K562 (cell line): ENCODE data around the gene KARS1.

Experiments
- BHLHE40 ChIP-seq: IDR thresholded peaks from 2 replicates; pipeline ENCODE4 v1.6.1; 2011; ENCODE audit warnings: low read length, improper control_type of control experiment
- EZH2 ChIP-seq: IDR thresholded peaks from 2 replicates; pipeline ENCODE4 v1.6.1; 2012; ENCODE audit warnings: low read depth, mild to moderate bottlenecking, inconsistent platforms, low read length, borderline replicate concordance
- NFATC3 ChIP-seq: fragments of 450-650 bp; IDR thresholded peaks from 2 replicates; pipeline ENCODE4 v1.6.1; 2017; ENCODE audit warnings: mild to moderate bottlenecking
- POLR2A ChIP-seq: fragments of 450-650 bp; conservative IDR thresholded peaks from 2 replicates; pipeline ENCODE4 v1.6.1; 2016
- TF ChIP-seq, protein P1 (sequence below), 3 experiments: IDR thresholded peaks in 2 of 3; conservative IDR thresholded peaks in 1 of 3; 2 replicates each; pipeline ENCODE4 v1.5.1; 2011 to 2012; ENCODE audit warnings: low read length in 3 of 3, mild to moderate bottlenecking in 3 of 3, control low read depth in 2 of 3, improper control_type of control experiment in 1 of 3, inconsistent platforms in 1 of 3, low read depth in 1 of 3, mixed read lengths in 1 of 3, moderate library complexity in 1 of 3; ENCODE audit not compliant: insufficient read depth in 2 of 3

DNA sequence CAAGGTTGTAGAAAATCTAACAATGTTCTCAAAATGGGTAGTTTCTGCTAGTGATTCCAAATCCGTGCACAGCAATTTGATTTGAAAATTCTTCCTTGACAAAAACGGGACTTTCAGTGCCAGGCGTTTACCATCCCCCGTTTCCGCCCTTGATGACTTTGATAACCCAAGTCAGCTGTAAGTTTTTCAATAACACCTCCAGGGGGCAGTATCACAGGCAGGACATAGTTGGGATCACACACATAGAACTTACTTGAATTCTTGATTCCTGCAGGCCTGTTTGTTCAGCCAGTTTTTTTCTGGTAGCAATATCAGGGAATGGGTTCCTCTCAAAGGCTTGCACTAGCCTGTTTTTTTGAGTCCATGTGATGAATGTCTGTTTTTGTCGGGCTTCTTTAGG lies 48.2 kb upstream of the KARS1 start:
- TF ChIP-seq POLR2A: no peak
- TF ChIP-seq EZH2: no peak
- TF ChIP-seq, protein P1, sequence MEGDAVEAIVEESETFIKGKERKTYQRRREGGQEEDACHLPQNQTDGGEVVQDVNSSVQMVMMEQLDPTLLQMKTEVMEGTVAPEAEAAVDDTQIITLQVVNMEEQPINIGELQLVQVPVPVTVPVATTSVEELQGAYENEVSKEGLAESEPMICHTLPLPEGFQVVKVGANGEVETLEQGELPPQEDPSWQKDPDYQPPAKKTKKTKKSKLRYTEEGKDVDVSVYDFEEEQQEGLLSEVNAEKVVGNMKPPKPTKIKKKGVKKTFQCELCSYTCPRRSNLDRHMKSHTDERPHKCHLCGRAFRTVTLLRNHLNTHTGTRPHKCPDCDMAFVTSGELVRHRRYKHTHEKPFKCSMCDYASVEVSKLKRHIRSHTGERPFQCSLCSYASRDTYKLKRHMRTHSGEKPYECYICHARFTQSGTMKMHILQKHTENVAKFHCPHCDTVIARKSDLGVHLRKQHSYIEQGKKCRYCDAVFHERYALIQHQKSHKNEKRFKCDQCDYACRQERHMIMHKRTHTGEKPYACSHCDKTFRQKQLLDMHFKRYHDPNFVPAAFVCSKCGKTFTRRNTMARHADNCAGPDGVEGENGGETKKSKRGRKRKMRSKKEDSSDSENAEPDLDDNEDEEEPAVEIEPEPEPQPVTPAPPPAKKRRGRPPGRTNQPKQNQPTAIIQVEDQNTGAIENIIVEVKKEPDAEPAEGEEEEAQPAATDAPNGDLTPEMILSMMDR (IDR thresholded peaks at IDR 0.05 in 2 of 3, conservative IDR thresholded peaks at IDR 0.05 in 1 of 3; ENCODE audit: insufficient read depth in 2 of 3, low read depth in 1 of 3, low read length in 3 of 3): peak; percentile 44 to 50 (median 49); a peak in 5 of 6 replicates
- TF ChIP-seq BHLHE40: no peak
- TF ChIP-seq NFATC3: no peak
